Ecto neural progenitor cell (in vitro differentiated cells): ENCODE results near the gene SERINC4.

ENCODE experiments used
- DNase-seq: peaks from one replicate; pipeline ENCODE4 v3.0.0-alpha.2; 2018; ENCODE audit warnings: low spot score

The SERINC4 gene

DNA sequence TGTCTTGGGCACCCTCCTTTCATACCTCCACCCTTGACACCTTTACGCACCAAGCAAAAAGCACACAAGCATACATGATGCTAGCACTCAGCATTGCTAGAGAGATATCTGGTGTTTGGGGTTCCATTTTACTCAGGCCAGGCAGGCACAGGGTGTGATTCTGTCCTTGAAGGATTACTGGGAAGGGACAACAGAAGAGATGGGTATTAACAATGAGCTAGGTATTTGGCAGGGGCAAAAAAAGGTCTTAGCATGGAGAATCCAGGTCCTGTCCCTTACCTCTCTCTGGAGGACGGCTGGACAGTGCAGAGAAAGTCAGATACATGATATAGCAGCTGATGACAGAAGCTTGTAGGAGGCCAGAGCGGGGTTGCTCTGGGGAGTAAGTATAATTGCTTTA lies 3.5 kb downstream of the SERINC4 start:
- DNase-seq, result no peak

DNA sequence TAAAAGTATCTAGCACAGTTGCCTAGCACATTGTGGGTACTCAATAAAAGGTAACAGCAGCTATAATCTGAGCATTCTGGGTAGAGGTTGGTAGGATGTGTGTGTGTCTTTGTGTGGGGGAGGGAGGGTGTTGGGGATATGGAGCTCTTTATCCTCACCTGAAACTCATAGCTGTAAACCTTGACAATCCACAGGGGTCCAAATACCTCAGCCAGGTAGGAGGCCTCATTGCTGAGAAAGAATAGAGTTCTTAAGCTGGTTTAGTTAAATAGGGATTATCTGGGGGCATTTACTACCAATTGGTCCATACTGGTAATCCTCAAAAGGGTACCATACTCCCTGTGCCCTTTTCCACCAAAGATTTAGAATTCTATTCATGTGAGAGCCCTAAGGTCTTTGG lies 4.0 kb downstream of the SERINC4 start:
- no peak for DNase-seq

DNA sequence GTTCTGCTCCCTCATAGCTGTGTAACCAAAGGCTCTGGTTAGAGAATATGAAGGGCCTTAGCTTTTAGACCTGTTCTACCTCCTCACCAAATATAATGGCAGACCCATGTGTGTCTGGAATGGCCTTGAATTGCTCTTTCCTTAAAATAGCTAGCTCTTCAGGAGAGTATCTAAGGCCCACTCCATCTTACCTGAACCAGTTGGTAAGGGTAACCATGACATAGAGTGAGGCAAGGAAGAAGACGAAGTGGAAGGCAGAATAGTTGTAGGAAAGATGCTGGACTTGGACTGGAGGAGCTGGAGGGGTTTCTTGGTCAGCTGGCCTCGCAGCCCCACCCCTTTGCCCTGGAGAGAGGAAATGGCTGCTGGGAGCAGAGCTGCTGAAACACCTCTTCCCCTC lies 4.8 kb downstream of the SERINC4 start:
- no peak for DNase-seq

DNA sequence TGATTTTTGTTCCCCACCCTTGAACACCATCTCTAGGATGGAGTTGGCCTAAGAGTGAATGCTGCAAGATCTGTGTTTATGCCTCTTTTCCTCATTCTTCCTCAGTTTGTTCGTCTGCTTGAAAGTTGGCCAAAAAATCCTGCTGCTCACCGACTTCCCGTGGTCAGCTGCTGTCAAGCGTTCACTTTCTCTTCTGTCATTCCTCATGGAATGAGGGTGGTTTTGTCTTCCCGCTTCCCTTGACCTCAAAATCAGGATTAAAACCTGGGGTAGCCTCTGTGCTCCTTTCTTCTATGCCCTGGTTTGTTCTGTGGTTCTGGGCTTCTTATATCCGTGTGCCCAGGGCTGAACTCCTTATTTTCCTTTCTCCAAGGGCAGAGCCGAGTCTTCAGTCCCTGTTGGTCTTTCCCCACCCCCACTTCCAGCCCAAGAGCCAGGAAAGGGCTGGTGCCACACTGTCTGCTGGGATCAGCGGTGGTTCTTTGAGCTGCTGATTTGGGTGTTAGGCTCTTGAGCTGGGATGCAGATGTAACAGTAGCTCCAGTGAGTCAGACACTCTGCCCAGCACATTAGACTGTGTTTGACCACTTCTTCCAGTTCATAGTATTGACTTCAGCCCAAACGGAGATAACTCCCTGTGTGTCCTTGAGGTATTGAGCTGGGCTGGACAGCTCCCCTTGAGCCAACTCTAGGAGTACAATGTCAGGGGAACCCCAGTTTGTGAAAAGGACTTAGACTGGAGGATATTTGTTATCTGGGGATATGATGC lies 5.6 kb downstream of the SERINC4 start:
- no peak for DNase-seq

DNA sequence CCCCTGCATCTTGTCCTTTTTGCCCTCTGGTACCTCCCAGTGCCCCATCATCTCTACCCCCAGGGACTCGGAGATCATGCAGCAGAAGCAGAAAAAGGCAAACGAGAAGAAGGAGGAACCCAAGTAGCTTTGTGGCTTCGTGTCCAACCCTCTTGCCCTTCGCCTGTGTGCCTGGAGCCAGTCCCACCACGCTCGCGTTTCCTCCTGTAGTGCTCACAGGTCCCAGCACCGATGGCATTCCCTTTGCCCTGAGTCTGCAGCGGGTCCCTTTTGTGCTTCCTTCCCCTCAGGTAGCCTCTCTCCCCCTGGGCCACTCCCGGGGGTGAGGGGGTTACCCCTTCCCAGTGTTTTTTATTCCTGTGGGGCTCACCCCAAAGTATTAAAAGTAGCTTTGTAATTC lies 6.4 kb downstream of the SERINC4 start:
- DNase-seq, result no peak

DNA sequence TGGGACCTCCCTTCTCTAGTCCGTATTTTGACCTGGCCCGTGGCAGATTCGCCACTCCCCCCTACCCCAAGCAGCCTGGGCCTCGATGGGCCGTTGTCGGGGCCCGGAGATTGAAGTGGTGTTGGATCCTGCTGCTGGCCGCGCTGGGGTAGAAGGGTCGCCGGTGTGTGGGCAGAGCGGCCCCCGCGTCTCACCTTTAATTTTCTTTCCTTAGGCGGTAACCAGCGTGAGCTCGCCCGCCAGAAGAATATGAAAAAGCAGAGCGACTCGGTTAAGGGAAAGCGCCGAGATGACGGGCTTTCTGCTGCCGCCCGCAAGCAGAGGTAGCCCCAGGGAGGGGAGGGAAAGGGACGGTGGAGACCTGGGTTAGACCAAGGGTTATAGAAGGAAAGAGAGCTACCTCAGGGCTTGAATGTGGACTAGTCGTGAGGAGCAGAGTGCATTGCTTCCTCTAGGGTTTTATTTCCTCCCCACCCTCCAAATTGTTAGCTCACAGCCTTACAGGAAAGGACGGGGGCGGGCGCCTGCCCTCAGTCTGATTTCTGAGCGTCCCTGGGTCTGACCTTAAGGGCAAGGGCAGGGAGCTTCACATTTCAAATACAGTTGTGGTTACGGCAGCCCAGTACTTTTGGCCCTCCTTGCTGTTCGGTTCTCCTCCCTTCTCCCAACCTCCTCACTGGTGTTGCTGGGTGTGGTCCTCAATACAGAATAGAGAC lies 7.1 kb downstream of the SERINC4 start:
- no peak for DNase-seq

DNA sequence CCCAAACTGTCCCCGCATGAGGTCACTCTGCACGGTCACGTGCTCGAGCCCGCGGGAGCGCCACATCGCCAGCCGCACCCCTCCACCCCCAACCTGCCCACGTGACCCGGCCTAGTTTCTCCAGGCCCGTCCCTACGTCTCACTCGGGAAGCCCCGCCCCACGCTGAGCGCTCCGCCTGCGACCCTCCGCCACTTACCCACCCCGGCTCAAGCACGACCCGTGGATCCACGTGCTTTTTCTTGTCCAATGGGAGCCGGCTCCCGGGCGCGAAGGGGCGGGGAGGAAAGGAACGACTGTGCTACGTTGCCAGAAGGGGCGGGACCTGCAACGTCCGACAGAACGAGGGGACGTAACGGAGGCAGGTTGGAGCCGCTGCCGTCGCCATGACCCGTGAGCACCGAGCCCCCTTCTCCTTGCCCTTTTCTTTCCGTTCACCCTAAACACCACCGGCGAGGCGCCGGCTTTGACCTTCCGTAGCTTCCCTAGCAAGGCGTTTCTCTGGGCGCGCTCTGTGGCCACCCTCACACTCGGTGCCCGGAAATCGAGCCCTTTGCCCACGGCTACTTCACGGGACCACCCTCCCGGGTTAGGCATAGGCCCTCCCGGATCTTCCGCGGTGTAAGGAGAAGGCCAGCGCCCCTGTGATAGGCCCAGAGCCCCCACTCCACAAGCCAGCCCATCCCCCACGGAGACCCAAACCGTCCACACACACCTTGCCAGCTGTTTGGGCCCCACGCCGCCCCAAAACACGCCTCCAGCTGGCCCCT lies 7.8 kb downstream of the SERINC4 start, which contains the start of gene SERF2:
Gene SERF2 (plus strand): TSS at position 328 of the 768 bp plus-strand sequence. CDS start 57 bp downstream, at position 385.
- DNase-seq, result peak; percentile 100

DNA sequence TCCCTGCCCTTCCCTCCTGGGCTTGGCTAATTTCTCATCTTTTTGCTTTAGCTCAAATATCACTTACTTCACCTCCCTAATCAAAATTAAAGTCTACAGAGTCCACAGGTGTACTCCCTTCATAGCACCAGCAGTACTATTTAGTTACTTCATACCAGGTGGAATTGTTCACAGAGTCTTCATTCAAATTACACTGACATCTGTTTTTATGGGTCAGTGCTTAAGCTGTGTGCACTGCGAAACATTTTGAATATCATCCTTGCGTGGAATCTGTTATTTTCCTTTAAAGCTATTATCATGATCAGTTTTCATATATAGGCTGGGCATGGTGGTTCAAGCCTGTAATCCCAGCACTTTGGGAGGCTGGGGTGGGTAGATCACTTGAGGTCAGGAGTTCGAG lies 10.6 kb downstream of the SERINC4 start:
- DNase-seq, result no peak

DNA sequence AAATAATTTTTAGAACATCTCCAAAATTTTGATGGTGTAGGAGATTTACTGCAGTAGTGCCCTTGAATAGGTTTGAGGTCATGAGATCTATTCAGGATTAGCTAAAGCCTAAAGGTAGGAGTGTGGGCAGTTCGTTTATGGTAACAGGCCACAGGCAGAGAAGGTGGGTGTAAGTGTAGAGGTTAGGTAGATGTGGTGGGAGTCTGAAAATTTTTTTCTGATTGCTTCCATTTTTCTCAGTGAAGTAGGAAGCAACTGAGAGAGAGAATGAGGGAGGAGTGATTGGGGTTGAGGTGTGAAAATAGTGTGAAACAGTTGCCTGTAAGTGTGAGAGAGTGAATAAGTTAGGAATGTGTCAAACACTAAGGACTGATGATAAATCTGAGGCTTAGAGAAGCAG lies 21.0 kb downstream of the SERINC4 start:
- DNase-seq, result no peak

DNA sequence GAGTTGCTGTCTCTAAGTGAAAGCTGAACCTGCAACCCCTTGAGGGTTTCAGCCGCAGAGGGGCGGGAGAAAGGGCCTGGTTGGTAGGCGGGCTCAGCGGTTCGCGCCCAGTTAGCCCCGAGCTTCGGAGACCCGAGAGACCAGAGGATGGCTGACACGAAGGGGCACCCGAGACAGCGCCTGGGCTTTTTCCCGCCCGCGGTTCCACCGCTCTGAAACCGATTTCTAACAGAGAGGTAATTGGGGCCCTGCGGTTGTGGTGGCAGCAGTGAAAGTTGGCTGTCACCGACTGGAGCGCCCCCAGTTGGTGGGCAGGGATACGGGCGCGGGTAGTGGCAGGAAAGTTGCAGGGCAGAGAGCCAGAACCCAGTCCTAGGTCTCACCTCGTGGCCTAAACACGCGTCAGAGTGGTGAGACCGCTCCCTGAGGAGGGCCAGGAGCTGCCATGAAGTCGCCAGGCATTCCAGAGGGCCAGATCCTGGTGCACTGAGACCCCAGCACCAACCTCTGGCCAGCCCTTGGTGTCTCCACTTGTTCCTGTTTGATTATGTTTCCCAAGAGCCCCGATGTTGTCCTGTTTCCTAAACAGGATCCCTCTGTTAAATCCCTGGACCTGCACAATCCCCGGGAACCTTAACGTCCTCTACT lies 22.6 kb downstream of the SERINC4 start:
- DNase-seq, result peak; percentile 82

DNA sequence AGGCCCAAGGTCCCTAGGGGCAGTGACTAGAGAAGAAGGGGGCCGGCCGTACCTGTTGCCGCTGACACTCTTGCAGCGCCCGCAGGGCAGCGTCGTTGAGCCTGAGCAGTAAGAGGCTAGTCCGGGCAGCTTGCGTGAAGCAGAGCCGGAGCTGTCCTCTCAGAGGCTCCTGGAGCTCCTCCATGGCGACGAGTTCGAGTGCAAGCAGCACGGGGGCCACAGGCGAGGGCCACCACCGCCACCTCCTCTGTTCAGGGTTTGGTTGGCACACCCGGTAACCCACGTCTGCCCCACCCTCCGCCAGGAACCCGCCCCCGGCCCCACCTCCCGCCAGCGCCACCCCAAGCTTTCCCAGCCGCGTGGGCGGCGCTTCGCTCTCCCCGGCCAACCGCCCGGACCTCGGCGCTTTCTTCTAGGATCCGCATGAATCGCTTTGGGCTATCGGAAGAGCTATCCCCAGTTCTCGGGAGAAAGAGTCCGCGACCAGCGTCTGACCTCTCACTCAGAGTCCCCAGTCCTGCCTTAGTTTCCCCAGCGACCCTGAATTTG lies 23.2 kb downstream of the SERINC4 start, which contains the start of gene ELL3:
Gene ELL3 (minus strand): TSS at position 249 of the 549 bp plus-strand sequence. CDS start 65 bp downstream, at position 184.
- peak; percentile 82 for DNase-seq

DNA sequence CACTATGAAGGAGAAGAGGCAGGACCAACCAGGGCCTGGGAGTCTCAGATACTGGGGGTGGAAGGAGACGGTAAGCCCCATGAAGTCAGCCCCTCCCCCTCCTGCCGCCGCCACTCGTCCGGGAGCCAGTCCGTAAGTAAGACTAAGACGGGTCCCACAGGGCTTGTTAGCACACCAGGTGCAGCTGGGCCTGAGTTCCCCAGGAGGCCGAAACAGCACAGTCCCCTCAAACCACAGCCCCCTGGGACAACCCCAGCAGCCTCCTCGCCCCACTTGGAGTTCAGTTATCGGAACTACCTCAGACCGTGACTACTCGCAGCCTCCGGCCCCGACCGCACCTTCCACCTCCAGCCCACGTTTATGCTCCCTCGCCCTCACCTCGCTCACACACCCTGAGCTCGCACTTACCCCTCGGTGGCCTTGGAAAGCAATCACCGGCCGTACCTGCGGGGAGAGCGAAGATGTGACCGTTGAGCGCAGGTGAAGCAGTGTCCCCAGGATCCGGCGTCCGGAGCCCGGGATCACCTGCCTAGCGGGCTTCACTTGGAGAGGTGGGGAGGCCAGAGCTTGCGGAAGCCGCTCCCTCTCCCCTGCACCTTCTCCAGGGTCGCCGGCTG lies 23.8 kb downstream of the SERINC4 start:
- DNase-seq, result no peak

DNA sequence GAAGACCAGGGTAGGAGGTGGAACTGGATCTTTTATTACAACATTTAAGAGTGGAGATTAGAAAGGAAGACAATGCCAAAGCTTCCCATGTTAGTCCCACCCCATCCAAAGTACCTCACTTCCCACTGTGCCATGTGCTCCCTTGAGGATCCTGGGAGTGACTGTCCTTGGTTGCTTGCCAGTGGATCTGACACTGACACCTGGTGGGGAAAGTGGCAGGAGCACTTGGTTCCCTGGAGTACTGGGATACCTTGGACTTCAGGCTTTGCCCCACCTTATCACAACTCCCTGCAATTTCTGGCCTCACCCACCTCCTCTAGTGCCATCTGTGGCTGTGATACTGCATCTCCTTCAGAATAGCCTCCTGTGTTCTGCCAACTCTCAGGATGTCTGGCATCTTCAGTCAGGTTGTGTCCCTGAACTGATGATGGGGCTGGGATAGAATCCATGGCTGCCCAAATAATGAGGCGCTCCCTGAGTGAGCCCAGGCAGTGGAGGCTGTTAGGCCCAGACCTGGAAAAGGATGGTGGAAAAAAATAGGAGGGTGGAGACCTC lies 24.5 kb downstream of the SERINC4 start:
- no peak for DNase-seq

DNA sequence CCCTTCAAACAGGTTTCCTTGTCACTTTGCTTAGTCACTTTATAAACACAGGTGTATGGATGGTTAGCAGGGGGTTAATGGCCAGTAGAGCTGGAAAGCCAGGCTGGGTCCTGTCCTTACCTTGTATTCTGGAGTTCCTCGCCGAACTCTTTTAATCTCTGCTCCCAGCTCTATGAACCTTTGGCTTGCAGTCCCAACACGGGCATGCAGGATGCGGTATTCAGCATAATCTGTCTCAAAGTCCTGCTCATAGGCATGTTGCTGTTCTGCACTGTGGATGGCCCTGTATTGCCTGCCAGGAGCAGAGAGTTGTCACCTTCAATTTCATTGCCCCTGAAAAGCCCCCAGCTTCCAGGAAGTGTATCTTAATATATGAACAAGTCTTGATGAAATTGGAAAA lies 26.0 kb downstream of the SERINC4 start:
- no peak for DNase-seq

DNA sequence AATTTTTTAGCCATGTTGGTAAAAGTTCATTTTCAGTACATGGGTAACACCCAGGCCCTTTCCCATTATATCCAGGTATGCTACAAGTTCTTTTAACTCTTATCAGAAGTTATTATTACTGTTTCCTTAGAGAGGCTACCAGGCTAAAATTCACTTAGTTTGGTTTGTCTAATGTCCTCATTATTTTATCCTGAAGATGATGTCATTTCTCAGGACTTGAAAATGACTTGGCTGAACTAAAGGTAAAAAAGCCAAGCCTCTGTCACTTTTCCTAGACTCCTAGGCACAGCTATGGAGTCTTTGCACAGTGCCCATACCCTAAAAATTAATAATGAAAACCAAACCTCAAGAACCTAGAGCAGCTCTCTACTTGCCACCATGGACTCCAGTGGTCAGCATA lies 27.4 kb downstream of the SERINC4 start:
- DNase-seq, result no peak

DNA sequence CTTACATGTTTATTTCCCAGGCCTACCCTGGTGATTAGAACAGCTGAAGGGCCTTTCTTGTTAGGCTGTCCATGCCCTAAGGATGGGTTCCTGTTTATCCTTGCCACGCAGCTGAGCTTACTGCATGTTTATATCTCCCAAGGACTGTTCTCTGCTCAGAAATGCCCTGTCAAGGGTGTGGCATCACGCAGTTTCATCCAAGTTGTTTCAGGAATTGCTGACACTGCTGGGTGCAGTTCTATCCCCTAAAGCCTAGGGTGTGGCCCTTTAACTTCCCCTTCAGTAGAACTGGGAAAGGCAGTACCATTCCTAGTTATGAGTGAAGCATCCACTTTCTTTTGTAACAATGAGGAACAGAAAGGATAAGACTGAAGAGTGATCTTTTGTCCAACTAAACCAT lies 28.2 kb downstream of the SERINC4 start:
- DNase-seq, result no peak

DNA sequence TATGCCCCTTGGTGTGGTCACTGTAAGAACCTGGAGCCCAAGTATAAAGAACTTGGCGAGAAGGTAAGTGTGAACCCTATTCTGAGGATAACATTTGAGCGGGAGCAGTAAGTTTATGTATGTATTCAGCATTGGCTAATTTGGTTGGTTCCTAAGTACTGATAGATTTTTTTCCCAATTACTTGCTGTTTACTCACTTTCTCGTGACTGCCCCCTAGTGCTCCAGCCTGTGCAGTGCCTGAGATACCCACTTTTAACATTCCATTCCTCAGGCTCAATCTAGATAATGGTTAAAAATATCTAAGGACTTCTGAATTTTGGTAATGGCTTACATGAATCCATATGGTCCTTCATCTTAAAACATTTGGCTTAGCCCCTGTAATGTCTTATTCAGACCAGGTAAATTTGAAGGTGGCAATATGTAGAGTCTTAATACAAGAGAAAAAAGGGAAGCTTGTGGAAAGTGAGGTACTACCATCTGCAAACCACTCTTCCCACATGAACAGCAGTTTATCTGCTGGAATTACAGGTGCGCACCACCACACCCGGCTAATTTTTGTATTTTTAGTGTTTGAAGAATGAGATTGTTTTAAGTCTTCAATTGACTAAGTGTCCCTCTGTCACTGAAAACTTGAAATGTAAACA lies 30.3 kb downstream of the SERINC4 start:
- peak; percentile 54 for DNase-seq

DNA sequence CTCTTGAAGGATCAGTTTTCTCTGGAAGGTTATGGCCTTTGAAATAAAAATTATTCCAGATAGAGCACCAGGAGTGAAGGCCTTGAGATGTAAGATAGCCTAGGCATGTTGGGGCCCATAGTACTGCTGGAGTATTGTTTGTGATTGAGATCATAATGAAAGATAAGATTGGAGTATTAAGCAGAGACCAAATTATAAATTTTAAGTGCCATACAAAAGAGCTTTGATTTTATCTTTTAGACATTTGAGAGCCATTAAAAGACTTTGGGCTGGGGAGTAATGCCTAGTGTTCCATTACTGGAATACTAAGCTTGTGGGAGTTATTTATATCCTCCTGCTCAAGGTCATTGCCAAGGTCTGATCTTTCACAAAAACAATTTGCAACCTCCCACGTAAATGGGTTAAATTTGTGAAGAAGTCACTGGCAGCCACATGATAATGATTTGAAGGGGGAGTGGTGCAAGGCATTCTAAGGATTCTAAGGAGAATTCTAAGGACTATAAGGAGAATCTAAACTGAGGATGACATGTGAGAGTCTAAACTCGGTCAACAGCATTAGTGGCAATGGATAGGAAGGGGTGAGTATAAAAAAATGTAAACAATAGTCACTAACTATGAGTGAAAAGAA lies 36.1 kb downstream of the SERINC4 start:
- DNase-seq, result no peak

DNA sequence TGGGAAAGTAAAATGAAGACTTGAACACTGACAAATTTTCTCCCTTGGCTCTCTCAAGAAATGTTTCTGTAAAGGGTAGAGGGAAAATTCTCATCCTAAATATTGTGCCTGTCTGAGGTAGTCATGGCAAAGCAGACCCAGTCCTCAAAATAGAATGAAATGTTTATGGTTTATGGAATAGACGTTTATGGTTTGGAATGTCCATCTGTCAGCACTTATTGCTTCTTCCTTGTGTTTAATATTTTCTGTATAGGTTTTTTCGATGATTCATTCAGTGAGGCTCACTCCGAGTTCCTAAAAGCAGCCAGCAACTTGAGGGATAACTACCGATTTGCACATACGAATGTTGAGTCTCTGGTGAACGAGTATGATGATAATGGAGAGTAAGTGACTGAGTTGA lies 37.2 kb downstream of the SERINC4 start:
- no peak for DNase-seq

DNA sequence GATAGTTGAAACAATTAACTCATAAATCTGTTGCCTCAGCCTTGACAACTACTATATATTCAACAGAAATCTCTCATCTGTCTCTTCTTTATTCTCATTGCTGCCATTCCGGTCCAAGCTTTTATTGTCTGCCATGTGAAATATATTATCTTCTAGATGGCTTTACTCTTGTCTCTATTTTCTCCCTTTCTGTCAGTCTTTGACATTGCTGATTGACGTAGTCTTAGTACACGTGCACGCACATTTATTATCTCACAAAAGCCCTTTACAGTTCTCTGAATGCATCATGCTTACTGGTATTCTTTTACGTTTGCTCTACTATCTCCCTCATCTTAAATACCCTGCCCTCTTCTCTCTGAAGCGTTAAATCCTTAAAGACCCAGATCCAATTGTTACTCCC lies 48.1 kb downstream of the SERINC4 start:
- no peak for DNase-seq
